ENCODE results near the gene TLK2.
"Not testable (repeated sequence)": the region's sequence is repeated elsewhere in the genome, so short reads cannot be mapped to it uniquely, and the experiment has no call there.

The TLK2 gene

GRCh38 chr17:62562656-62563055 lies 84.0 kb downstream of the TLK2 start:
- no peak for DNase-seq

- no peak for DNase-seq
These were observed 87.2 kb downstream of the TLK2 start for GRCh38 chr17:62565817-62566216.

- DNase-seq = no peak
These were observed 88.5 kb downstream of the TLK2 start for GRCh38 chr17:62566996-62567578.

- DNase-seq = no peak
These were observed 93.9 kb downstream of the TLK2 start for GRCh38 chr17:62572488-62572887.

- no peak for DNase-seq
These were observed 94.3 kb downstream of the TLK2 start for GRCh38 chr17:62572888-62573401.

- DNase-seq = no peak
These were observed 95.0 kb downstream of the TLK2 start for GRCh38 chr17:62573480-62574117.

GRCh38 chr17:62576382-62576781 lies 97.8 kb downstream of the TLK2 start:
- no peak for DNase-seq

GRCh38 chr17:62578757-62579487 lies 100.3 kb downstream of the TLK2 start:
- no peak for DNase-seq

- DNase-seq = no peak
These were observed 102.3 kb downstream of the TLK2 start for GRCh38 chr17:62580947-62581346.

- no peak for DNase-seq
These were observed 103.1 kb downstream of the TLK2 start for GRCh38 chr17:62581764-62582163.

GRCh38 chr17:62587554-62587953 lies 108.9 kb downstream of the TLK2 start:
- DNase-seq = no peak

GRCh38 chr17:62588109-62588508 lies 109.5 kb downstream of the TLK2 start:
- DNase-seq = no peak

- no peak for DNase-seq
These were observed 112.7 kb downstream of the TLK2 start for GRCh38 chr17:62591333-62591732.

- DNase-seq = not testable (repeated sequence)
These were observed 113.2 kb downstream of the TLK2 start for GRCh38 chr17:62591822-62592221.

GRCh38 chr17:62592341-62593099 lies 113.9 kb downstream of the TLK2 start:
- no peak for DNase-seq

GRCh38 chr17:62595484-62595883 lies 116.9 kb downstream of the TLK2 start:
- no peak for DNase-seq

GRCh38 chr17:62596662-62597061 lies 118.0 kb downstream of the TLK2 start:
- no peak for DNase-seq

GRCh38 chr17:62597150-62597549 lies 118.5 kb downstream of the TLK2 start:
- DNase-seq = no peak

GRCh38 chr17:62597920-62598319 lies 119.3 kb downstream of the TLK2 start:
- DNase-seq = no peak

- no peak for DNase-seq
These were observed 121.5 kb downstream of the TLK2 start for GRCh38 chr17:62599964-62600657.

GRCh38 chr17:62600805-62601204 lies 122.2 kb downstream of the TLK2 start:
- DNase-seq = no peak

- no peak for DNase-seq
These were observed 122.8 kb downstream of the TLK2 start for GRCh38 chr17:62601471-62601870.

GRCh38 chr17:62603783-62604182 lies 125.2 kb downstream of the TLK2 start:
- DNase-seq = not testable (repeated sequence)
